Activated CD4-positive, alpha-beta T cell treated with anti-CD3 and anti-CD28 coated beads, Interleukin-10, Interleukin-2, amounts not matched to agents 100 ng/mL and 50 ng/mL, durations not matched to agents 16 hours and 8 hours (primary cell): ENCODE measurements around the gene FRAS1.
"Not testable (repeated sequence)": the region's sequence is repeated elsewhere in the genome, so short reads cannot be mapped to it uniquely, and the experiment has no call there.

Source experiments
- DNase-seq: peaks from one replicate; pipeline ENCODE4 v3.0.0-alpha.2; 2020

Gene FRAS1

DNA sequence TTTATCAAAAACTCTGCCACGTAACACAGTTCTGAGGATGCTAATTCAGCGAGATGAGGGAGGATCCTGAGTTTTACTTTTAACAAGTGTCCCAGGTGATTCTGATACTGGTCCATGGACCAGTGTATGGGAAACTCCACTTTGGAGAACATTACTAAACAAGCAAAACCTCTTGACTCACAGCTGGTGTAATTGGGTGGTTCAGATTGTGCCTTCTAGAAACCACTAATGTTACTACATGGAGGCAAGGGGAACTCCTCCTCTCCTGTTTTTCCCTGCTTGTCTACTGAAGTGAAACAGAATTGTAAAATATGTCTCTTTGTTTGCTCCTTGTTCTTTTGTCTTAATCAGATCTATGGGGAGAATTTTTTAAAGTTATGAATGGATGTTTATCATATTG, 62.6 kb downstream of the FRAS1 start:
- DNase-seq, result no peak

DNA sequence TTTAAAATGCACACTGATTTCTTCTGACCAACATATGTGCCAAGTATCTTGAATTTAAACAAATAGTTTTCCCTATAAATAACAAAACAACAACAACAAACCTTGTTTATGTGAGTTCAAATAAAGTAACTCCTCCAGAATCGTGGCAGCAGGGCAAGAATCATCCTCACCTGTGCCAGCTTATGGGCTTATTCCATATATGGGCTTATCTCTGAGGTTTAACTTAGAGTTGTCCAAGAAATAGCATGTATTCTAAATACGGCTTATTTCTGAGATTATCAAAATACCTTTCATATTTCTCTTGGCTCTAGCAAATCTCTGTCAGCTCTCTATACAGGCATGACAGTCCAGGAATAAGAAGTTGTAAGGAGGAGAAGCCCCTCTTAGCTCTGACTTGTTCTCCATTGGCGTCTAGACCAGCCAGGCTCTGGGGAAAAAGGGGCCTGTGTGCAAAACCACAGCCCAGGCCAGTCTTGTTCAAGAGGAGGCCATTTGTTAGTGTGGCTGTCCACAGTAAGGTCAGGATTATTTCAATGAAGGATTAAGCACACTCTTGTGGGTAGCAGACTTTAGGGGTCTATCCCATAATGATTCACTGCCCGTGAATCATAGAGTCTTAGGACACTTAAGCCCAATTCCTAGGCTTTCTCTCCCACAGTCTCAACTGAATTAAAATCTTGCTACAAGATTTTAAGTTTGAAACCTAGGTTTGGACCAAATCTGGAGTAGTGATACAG, 63.2 kb downstream of the FRAS1 start:
- no peak for DNase-seq

GRCh38 chr4:78121338-78121904, 64.3 kb downstream of the FRAS1 start:
- no peak for DNase-seq

- DNase-seq, result not testable (repeated sequence)
These were observed 68.8 kb downstream of the FRAS1 start for GRCh38 chr4:78125834-78126331.

DNA sequence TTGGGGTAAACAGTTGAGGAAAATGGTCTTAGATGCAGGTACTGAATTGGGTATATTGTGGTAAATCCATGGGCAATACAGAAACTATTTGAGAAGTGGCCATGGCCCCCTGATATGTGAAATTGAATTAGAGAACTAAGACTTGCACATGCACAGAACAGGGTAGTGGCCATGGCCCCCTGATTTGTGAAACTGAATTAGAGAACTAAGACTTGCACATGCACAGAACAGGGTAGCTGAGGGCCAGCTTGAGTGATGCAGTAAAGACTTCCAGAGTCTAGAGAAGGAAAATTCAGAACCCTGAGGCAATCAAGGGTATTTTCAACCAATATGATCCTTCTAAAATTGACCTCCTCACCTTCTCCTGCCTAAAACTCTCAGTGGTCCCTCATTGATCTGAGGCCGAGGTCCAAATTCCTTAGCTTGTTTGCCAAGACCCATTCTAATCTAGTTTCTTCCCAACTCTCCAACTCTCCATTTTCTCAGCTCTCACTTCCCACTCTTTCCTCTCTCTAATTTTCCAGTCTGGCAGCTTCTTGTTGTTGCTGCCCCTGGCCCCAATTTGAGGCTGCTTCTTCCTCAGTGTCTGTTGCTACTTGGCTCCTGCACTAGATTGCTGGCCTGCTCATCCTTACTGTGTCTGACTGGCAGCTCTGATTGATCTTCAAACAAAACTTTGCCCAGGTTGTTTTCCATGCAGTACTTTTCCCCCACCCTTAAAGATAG, 72.4 kb downstream of the FRAS1 start:
- no peak for DNase-seq

DNA sequence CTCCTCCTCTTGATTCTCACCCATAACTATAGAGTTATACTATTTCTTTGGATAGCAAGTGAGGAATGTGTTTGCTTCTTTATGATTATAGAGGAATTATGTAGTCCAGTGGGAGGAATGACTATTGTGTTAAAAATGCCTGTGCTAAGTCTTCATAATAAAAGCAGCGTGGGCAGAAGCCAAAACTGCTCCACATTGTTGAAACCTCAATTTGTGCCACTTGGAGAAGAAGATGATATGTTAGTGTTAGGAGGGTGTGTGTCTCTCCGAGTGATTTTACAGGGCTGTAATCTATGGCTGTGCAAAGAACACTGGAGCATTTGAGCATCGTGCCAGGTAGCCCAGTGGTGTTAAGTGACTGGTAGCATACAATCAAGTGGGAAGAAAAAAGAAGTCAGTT, 74.3 kb downstream of the FRAS1 start:
- no peak for DNase-seq

- DNase-seq, result no peak
These were observed 79.3 kb downstream of the FRAS1 start for GRCh38 chr4:78136109-78137081.

GRCh38 chr4:78137532-78137931, 80.4 kb downstream of the FRAS1 start:
- no peak for DNase-seq

DNA sequence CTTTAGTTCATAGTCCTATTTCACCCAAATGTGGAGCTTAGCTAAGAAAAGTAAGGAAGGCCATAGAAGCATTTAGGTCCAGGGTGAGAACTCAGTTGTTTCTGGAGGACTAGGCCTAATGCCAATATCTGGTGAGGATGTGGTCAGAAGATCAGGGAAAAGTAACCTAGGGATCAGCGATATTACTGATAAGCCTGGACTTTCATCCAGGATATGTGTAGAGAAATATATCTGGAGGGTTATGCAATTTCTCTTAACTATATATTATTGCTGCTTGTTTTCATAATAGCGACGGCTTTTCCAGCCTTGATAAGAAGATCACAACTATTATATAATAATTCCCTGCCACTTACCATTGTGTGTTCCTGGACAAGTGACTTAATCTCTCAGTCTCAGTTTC, 81.1 kb downstream of the FRAS1 start:
- no peak for DNase-seq

DNA sequence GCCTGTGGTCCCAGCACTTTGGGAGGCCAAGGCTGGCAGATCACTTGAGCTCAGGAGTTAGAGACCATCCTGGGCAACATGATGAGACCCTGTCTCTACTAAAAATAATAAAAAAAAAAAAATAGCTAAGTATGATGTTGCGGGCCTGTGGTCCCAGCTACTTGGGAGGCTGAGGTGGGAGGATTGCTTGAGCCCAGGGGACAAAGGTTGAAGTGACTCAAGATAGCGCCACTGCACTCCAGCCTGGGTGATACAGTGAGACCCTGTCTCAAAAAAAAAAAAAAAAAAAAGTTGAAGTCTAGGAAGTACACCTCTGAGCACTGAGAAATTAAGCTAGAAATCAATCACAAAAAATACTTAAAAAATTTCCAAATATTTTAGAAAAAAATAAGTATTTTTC, 86.5 kb downstream of the FRAS1 start:
- no peak for DNase-seq

DNA sequence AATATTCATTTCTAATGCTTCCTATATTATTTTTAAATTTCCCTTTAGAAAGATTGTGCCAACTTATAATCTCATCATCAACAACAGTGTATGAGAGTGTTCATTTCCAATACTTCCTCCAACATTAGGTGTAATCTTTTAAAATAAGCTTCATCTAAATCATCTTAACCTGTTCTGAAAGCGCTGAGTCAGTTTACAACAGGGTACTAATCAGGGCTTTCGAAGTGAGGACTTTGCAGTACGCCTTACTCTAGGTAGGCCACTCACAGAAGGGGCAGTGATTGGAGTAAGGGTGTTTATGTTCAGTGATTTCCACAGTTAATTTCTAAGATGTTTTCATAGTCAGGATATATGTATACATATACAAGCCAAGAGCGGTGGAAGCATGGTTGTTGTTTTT, 87.9 kb downstream of the FRAS1 start:
- no peak for DNase-seq

DNA sequence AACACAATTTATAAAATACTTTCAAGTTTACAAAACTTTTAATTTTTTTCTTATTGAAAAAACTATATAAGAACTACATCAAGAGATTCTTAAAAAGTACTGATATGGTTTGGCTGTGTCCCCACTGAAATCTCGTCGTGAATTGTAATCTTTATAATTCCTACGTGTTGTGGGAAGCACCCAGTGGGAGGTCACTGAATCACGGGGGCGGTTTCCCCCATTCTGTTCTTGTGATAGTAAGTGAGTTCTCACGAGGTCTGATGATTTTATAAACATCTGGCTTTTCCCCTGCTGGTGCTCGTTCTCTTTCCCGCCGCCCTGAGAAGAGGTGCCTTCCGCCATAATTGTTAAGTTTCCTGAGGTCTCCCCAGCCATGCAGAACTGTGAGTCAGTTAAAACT, 88.5 kb downstream of the FRAS1 start:
- no peak for DNase-seq

- DNase-seq, result no peak
These were observed 92.8 kb downstream of the FRAS1 start for GRCh38 chr4:78149751-78150542.

GRCh38 chr4:78150543-78150864, 93.4 kb downstream of the FRAS1 start:
- no peak for DNase-seq

DNA sequence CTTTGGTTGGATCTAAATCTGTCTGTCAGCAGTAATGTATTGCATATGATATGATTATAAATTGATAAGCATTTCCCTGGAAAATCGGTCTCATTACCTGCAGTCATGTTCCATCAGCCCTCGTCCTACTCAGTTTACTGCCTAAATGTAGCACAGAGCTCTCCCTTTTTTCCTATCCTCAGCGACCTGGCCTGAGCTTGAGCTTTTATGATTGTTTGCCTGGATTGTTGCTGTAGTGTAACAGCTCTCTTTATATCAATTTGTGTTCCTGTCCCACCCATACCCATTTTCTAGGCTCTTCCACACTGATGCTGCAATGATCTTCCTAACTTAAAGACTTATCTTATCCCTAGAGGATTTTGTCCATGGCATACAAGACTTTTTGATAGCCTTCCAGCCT, 95.7 kb downstream of the FRAS1 start:
- DNase-seq, result no peak

GRCh38 chr4:78154972-78155590, 98.0 kb downstream of the FRAS1 start:
- DNase-seq, result no peak

- no peak for DNase-seq
These were observed 98.5 kb downstream of the FRAS1 start for GRCh38 chr4:78155616-78156105.

DNA sequence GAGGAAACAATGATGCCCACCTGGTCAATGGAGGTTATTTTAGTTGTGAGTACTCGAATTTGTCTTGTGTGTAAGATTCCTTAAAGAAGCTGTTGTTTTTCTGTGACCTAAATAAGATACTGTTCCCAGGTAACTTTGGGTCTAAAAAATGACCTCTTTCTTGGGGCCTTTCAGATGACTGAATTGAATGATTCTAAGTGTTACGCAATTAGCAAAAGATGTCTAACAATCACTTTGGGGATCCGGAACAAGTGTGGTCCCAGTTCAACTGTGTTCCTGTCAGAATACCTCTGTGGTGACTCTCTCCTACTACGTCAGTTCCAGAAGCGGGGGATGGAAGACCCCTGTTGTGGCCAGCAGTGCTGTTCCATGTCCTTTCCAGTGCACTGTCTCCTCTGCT, 99.4 kb downstream of the FRAS1 start:
- DNase-seq, result no peak

- no peak for DNase-seq
These were observed 105.2 kb downstream of the FRAS1 start for GRCh38 chr4:78162342-78162741.

DNA sequence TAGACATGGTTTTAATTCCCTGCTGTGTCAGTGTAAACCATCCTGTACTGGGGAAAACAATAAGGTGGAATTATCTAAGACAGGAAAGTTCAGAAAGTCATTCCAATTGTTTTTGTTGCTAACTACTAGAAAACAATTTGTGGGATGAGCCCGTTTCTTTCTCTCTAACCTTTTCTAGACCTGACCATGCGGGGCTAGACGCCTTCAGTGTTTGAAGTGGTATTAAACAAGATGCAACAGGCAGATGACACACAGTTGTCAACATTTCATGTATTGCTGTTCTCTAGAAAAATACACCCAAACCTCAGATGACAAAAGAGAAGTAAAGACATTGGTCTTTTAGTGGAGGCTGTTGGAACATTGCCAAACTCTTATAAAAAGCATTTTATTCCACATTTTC, 105.7 kb downstream of the FRAS1 start:
- no peak for DNase-seq

DNA sequence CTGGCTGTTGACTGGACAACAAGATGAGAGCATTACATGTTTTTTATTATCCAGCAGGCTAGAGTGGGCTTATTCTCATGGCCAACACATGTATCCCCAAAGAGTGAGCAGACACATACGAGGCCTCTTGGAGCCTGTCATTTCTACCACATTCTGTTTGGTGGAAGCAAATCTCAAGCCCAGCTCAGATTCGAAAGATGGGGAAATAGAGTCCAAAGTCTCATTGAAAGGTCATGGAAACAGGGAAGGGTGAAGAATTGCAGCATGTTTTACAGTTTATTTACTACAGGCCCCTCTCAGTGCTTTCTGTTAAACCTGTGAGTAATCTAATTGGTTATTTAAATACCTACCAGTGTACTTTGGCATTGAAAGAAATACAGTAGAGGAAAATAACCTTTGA, 108.6 kb downstream of the FRAS1 start:
- no peak for DNase-seq

DNA sequence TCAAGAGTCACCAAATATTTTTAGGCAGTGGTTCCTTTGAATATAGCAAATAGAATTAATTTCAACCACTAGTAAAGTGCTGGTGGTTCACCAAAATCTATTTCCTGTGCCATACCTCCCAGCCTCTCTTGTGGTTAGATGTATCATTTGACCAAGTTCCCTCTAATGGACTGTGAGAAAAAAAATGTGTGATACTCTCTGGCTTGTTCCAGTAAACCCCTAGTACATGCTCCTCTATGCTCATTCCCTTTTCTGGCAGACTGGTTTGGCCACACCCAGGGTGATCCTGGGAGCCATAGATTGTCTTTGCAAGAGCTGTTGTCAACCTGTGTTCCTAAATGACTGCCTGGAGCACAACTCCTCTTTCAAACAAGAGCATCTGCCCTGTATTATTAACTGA, 109.5 kb downstream of the FRAS1 start:
- no peak for DNase-seq
